Mesothelial cell of epicardium (in vitro differentiated cells): ENCODE measurements around the gene C1QTNF8. TPM values are rescaled to one million over a fixed set of nuclear protein-coding genes. Genes with fewer than 3 reads are reported as not detected.

Source experiments
- DNase-seq, 2 experiments: peaks; one replicate each; pipeline ENCODE4 v3.0.0; 2021; ENCODE audit warnings: low spot score in 2 of 2; ENCODE audit not compliant: unreplicated experiment in 2 of 2
- H3K27ac Mint-ChIP-seq: 2 replicates; pipeline ENCODE4 v1.8.0; 2021; ENCODE audit warnings: mixed read lengths
- H3K27me3 Mint-ChIP-seq: 2 replicates; pipeline ENCODE4 v1.8.0; 2021; ENCODE audit warnings: low read depth, mixed read lengths
- H3K36me3 Mint-ChIP-seq: 2 replicates; pipeline ENCODE4 v1.8.0; 2021; ENCODE audit warnings: mixed read lengths
- H3K4me1 Mint-ChIP-seq: 2 replicates; pipeline ENCODE4 v1.8.0; 2021; ENCODE audit warnings: mixed read lengths
- H3K4me3 Mint-ChIP-seq: 2 replicates; pipeline ENCODE4 v1.8.0; 2021; ENCODE audit warnings: mild to moderate bottlenecking, moderate library complexity, mixed read lengths
- H3K9me3 Mint-ChIP-seq: 2 replicates; pipeline ENCODE4 v1.8.0; 2021; ENCODE audit warnings: mixed read lengths
- CTCF ChIP-seq: fragments of 200-600 bp; sonication (generic); IDR thresholded peaks from one replicate; pipeline ENCODE4 v1.5.0; 2021; ENCODE audit warnings: antibody characterized with exemption; ENCODE audit not compliant: unreplicated experiment
- total RNA-seq: library from RNA; stranded (reverse); gene quantifications from 3 replicates; pipeline ENCODE4 v1.2.1, GENCODE V29; 2021

The C1QTNF8 gene
- total RNA-seq, 1 donor from 2014 or later: not detected

DNA sequence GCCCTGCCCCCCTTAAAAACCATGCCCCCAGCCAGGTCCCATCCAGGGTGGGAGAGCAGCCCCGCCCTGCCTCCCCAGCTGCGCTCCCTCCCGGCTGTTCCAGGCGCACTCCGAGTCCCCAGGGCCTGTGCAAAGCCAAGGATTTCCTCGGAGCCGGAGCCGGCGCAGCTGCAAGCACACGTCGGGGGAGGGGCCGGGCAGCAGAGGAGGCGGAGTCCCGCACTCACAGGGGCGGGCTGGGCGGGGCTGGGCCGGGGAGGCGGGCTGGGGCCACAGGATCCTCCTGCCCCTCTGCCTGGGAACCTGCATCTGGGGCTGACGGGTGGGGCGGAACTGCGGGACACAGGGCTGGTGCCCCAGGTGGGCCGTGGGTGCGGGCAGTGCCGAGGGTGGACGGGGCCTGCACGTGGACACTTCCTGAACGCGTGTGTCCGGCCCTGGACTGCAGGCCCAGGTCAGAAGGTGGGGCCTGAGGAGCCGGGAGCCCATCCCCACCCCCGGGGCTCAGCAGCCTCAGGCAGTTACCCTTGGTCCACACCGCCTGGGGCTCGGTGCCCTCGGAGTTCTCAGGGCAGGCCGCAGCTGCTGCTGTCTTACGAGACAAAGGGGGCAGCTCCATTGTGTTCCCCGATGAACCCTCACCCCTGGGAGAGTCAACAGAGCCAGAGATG is 47.5 kb downstream of the C1QTNF8 start:
- Mint-ChIP-seq H3K27ac (no peak overlapping the region), H3K9me3 (no peaks in the 10 kb centered on the region), H3K27me3 (no peaks in the 10 kb centered on the region), H3K36me3 (no peaks in the 10 kb centered on the region), H3K4me3 (no peak overlapping the region), H3K4me1 (no peaks in the 10 kb centered on the region)
- peak in 1 of 2 experiments; percentile 63 for DNase-seq
- no peak for TF ChIP-seq CTCF

DNA sequence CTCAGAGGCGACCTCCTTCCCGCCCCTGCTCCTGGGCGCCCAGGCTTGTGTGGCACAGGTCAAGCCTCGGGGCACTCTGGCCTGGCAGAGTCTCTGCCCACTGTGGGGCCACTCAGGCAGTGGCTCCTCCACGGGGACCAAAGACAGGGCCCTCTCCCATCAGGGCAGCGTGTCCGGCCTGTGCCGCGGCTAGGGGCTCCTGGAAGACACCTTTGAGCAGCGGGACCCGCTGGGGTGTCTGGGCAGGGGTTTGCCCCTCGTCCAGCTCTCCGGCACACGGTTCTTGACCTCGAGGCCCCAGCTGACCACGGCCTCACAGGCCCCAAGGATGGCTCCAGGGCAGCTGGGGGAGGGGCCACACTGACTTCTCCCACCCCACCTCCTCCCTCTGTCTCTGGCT is 48.2 kb downstream of the C1QTNF8 start:
- Mint-ChIP-seq H3K9me3 (no peaks in the 10 kb centered on the region), H3K27ac (no peak overlapping the region), H3K4me3 (no peak overlapping the region), H3K27me3 (no peaks in the 10 kb centered on the region), H3K36me3 (no peaks in the 10 kb centered on the region), H3K4me1 (no peaks in the 10 kb centered on the region)
- DNase-seq: no peak
- no peak for TF ChIP-seq CTCF

GRCh38 chr16:1047123-1047522 is 48.9 kb downstream of the C1QTNF8 start:
- TF ChIP-seq CTCF: no peak
- Mint-ChIP-seq H3K9me3 (peaks cover 5% of the 10 kb centered on the region), H3K27me3 (no peaks in the 10 kb centered on the region), H3K4me1 (no peaks in the 10 kb centered on the region), H3K27ac (no peak overlapping the region), H3K4me3 (no peak overlapping the region), H3K36me3 (no peaks in the 10 kb centered on the region)
- DNase-seq: no peak

DNA sequence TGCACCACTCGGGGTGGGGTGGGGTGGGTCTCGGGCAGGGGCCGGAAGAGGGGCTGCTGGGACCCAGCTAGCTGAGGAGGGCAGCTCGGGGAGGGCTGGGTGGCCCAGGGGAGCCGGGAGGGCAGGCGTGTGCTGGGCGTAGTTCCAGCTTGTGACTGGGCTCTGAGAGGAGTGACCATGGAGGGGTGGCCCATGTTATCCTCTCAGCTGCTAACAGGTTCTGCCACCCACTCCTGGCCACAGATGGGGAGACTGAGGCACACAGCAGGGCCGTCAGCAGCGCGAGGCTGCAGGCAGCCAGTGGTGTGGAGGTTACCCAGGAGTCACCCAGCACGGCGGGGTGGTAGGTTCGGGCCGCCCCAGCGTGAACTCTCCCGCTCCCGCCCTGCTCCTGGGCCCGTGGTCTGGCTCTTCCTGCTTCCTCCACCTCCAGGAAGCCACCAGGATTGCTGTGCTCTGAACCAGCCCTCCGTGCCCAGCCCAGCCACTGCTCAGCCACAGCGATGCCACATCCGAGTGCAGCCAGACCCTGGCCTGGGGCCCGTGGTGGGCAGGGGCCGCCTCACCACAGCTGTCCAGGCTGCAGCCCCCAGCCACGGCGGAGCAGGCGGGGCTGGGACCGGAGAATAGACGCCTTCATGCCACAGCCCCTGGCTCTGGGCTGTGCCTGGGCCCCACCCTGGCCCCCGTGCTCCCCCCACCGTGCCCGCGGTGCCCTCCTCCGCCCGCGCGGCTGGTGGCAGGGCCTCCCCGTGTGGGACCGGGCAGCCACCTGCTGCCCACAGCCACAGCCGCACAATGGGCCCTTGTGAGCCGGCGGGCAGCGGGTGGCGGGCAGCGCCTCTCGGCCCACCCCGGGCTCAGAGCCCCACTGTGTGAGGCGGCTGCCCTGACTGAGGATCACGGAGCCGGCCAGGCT is 49.8 kb downstream of the C1QTNF8 start:
- Mint-ChIP-seq H3K36me3 (no peaks in the 10 kb centered on the region), H3K27me3 (no peaks in the 10 kb centered on the region)

DNA sequence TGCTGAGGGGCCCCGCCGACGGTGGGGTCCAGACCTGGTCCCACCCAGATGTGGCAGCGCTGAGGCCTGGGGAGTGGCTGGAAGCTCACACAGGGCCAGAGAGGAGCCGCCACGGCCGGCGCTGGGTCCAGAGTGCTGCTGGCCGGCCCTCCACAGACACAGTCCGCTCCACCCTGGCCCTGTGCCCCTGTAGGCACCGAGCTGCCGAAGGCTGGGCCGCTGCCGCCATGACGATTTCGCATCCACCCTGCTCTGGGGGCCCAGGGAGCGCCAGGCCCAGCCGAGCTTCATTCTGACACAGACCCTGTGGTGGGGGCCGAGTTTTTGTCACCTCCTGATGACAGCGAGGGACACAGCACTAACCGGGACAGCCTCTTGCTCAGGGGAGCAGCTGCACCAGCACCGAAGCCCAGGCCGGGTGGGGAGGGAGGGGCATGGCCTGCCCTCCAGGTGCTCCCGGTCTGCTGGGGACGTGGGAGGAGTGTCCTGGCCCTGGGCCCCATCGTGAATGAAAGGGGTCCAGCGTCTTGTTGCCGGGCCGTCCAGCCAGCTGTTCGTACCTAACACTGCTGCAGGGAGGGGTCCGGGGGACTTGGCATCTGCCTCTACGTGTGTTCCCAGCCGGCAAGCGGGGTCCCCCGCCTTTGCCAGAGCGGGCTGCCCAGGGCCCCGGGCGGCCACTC is 50.6 kb downstream of the C1QTNF8 start:
- no peaks in the 10 kb centered on the region for H3K27me3 Mint-ChIP-seq
- DNase-seq: no peak
- no peak overlapping the region for H3K27ac Mint-ChIP-seq
- H3K36me3 Mint-ChIP-seq: no peaks in the 10 kb centered on the region
- no peaks in the 10 kb centered on the region for H3K4me1 Mint-ChIP-seq
- H3K9me3 Mint-ChIP-seq: peaks cover 10% of the 10 kb centered on the region
- no peak overlapping the region for H3K4me3 Mint-ChIP-seq
- no peak for TF ChIP-seq CTCF

More for the DNA sequence above, 49.8 kb downstream of the C1QTNF8 start:
- H3K4me1 Mint-ChIP-seq: no peaks in the 10 kb centered on the region
- H3K27ac Mint-ChIP-seq: no peak overlapping the region
- no peak overlapping the region for H3K4me3 Mint-ChIP-seq
- H3K9me3 Mint-ChIP-seq: peaks cover 10% of the 10 kb centered on the region
- no peak for DNase-seq
- no peak for TF ChIP-seq CTCF
